ENCODE data around the gene DLL4.

GRCh38 chr15:40964634-40965033 lies 35.5 kb downstream of the DLL4 start:
- TF ChIP-seq CTCF (IDR thresholded peaks at IDR 0.05) (no peak), POLR2A (IDR thresholded peaks at IDR 0.05) (no peak)

Measured in heart left ventricle (tissue), 13 donors.